Activated T-helper 17 cell treated with anti-CD3 and anti-CD28 coated beads, Interleukin-2, amount 50 U/mL, for 72 hours (primary cell): Measurements from ENCODE around the gene SORD. TPM values are rescaled to one million over a fixed set of nuclear protein-coding genes. Genes with fewer than 3 reads are reported as not detected.
A peak's percentile ranks its signal among the peaks of the same experiment; 100 is the strongest.

Source experiments
- ATAC-seq: fragments of 150-1000 bp; cut with Tn5 transposase; replicated peaks from 2 replicates; pipeline ENCODE4 v1.10.0; 2021; ENCODE audit warnings: mild to moderate bottlenecking, moderate library complexity
- H3K27ac Mint-ChIP-seq: one replicate; pipeline ENCODE4 v1.8.0; 2022; ENCODE audit warnings: mixed read lengths
- H3K27me3 Mint-ChIP-seq: one replicate; pipeline ENCODE4 v1.8.0; 2022; ENCODE audit warnings: mixed read lengths
- H3K36me3 Mint-ChIP-seq: one replicate; pipeline ENCODE4 v1.8.0; 2022; ENCODE audit warnings: low read depth, mild to moderate bottlenecking, mixed read lengths
- H3K4me1 Mint-ChIP-seq: one replicate; pipeline ENCODE4 v1.8.0; 2022; ENCODE audit warnings: mixed read lengths
- H3K4me3 Mint-ChIP-seq: one replicate; pipeline ENCODE4 v1.8.0; 2022; ENCODE audit warnings: mild to moderate bottlenecking, mixed read lengths
- H3K9me3 Mint-ChIP-seq: one replicate; pipeline ENCODE4 v1.8.0; 2022; ENCODE audit warnings: mixed read lengths
- total RNA-seq, 2 donors: library from RNA; stranded (reverse); gene quantifications; one replicate each; pipeline ENCODE4 v1.2.3, GENCODE V29; 2022

Gene SORD
- total RNA-seq, 2 donors from 2014 or later, result 15.2 to 15.6 TPM

- no peak overlapping the region for H3K4me3 Mint-ChIP-seq
- H3K4me1 Mint-ChIP-seq, result peaks cover 10% of the 10 kb centered on the region
- no peak overlapping the region for H3K27ac Mint-ChIP-seq
- no peaks in the 10 kb centered on the region for H3K36me3 Mint-ChIP-seq
- no peak for ATAC-seq
- no peaks in the 10 kb centered on the region for H3K9me3 Mint-ChIP-seq
- H3K27me3 Mint-ChIP-seq, result peaks cover 41% of the 10 kb centered on the region
Measured at GRCh38 chr15:45120081-45120972, 97.3 kb downstream of the SORD start.

GRCh38 chr15:45121020-45121419, 98.0 kb downstream of the SORD start:
- Mint-ChIP-seq H3K27me3 (peaks cover 40% of the 10 kb centered on the region), H3K27ac (no peak overlapping the region), H3K36me3 (no peaks in the 10 kb centered on the region), H3K4me1 (peaks cover 10% of the 10 kb centered on the region), H3K4me3 (no peak overlapping the region), H3K9me3 (no peaks in the 10 kb centered on the region)
- no peak for ATAC-seq

DNA sequence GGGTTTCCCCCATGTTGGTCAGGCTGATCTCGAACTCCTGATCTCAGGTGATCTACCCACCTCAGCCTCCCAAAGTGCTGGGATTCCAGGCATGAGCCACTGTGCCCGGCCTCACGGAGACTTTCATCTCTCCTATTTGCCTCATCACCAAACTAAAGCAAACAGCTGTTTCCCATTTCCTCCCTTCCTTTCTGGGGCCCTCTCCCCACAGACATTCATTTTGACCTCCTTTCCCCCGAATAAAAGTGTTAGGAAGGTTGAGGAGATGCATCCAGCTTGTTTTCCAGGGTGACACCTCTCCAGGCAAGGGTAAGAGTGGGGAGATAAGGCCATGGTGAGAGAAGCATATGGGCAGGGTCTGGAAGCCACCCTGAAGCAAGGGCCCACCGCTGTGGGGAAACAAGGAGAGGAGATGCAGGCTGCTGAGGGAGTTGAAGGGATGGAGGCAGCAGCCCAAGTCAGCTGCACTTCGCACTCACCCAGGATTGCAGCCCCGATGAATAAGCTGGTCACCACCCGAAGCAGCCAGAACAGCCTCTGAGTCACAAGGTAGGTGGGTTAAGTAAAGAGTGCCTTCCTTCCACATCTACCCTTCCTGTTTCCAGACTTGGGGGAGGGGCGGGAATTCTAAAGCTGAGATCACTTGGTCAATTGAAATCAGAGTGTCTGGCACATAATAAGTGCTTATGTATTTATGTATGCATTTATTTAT, 98.9 kb downstream of the SORD start:
- Mint-ChIP-seq H3K4me3 (no peak overlapping the region), H3K27ac (no peak overlapping the region), H3K27me3 (peaks cover 40% of the 10 kb centered on the region), H3K9me3 (no peaks in the 10 kb centered on the region), H3K36me3 (no peaks in the 10 kb centered on the region), H3K4me1 (peaks cover 10% of the 10 kb centered on the region)
- no peak for ATAC-seq

DNA sequence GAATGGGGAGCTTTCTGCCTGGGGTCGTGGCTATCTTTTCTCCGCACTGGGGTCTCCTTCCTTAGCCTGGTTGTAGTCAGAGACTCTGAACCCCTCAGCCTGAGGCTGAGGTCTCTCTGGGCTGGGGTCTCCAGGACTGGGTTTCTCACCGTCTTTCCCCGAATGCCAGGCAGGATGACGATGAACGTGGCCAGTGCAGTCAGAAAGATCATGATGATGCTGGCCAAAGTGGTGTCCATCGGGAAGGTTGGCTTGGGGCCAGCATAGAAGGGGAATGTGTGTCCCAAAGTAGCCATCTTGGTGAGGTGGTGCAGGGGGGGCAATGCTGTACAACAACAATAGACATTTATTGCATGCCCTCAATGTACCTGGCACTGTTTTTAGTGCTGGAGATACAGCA, 99.7 kb downstream of the SORD start:
- no peak overlapping the region for H3K27ac Mint-ChIP-seq
- peaks cover 5% of the 10 kb centered on the region for H3K4me1 Mint-ChIP-seq
- no peak for ATAC-seq
- no peak overlapping the region for H3K4me3 Mint-ChIP-seq
- H3K36me3 Mint-ChIP-seq, result no peaks in the 10 kb centered on the region
- H3K27me3 Mint-ChIP-seq, result peaks cover 36% of the 10 kb centered on the region
- H3K9me3 Mint-ChIP-seq, result no peaks in the 10 kb centered on the region

GRCh38 chr15:45123397-45123796, 100.4 kb downstream of the SORD start:
- no peak overlapping the region for H3K27ac Mint-ChIP-seq
- no peak for ATAC-seq
- no peak overlapping the region for H3K4me3 Mint-ChIP-seq
- no peaks in the 10 kb centered on the region for H3K4me1 Mint-ChIP-seq
- H3K36me3 Mint-ChIP-seq, result no peaks in the 10 kb centered on the region
- no peaks in the 10 kb centered on the region for H3K9me3 Mint-ChIP-seq
- peaks cover 36% of the 10 kb centered on the region for H3K27me3 Mint-ChIP-seq

- Mint-ChIP-seq H3K4me1 (no peaks in the 10 kb centered on the region), H3K27ac (no peak overlapping the region), H3K9me3 (no peaks in the 10 kb centered on the region), H3K27me3 (peaks cover 36% of the 10 kb centered on the region), H3K4me3 (no peak overlapping the region), H3K36me3 (no peaks in the 10 kb centered on the region)
- ATAC-seq, result peak; percentile 58
Measured at GRCh38 chr15:45126535-45127158, 103.7 kb downstream of the SORD start.

Other genes starting within 250 kb of the SORD start
- gene TERB2, start 66.5 kb upstream of the SORD start, total RNA-seq, result not detected
- under 1 TPM in 1 of 2 donors, not detected in 1; 0.21 TPM for gene DUOX2, start 91.0 kb downstream of the SORD start, total RNA-seq
- under 1 TPM in 1 of 2 donors, not detected in 1; 0.13 TPM for gene DUOXA2, start 91.1 kb downstream of the SORD start, total RNA-seq
- gene DUOXA1, start 106.7 kb downstream of the SORD start, total RNA-seq, result under 1 TPM in 1 of 2 donors, not detected in 1; 0.58 TPM
- under 1 TPM; 0.06 to 0.42 TPM for gene DUOX1, start 106.8 kb downstream of the SORD start, total RNA-seq
- 100 to 1,000 TPM in 1 of 2 donors, 1 to 10 TPM in 1; 2.7 to 111 TPM for gene SHF, start 164.8 kb downstream of the SORD start, total RNA-seq
- gene SLC28A2, start 229.0 kb downstream of the SORD start, total RNA-seq, result not detected